ENCODE measurements around the gene BCAP31.

The BCAP31 gene

DNA sequence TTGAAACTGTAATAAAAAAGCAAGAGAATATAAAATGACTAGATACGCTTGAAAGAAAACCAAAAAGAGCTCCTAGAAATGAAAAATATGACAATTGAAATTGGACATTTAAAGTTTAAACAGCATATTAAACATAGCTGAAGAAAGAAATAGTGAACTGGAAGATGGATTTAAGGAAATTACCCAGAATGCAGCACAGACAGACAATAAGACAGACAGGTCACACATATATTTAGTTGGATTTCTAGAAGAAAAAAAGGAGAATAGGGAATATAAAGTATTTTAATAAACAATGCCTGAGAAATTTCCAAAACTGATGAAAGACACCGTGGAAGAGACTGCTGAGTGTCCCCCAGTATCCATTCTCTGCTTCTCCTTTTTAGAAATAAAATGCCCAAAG is 70.6 kb downstream of the BCAP31 start:
- no peak overlapping the region for H3K27ac Mint-ChIP-seq
- H3K27me3 Mint-ChIP-seq: no peaks in the 10 kb centered on the region
- no peaks in the 10 kb centered on the region for H3K36me3 Mint-ChIP-seq
- no peak overlapping the region for H3K4me3 Mint-ChIP-seq
- H3K4me1 Mint-ChIP-seq (ENCODE audit: low read depth): no peaks in the 10 kb centered on the region
- H3K9me3 Mint-ChIP-seq (ENCODE audit: low read depth): no peaks in the 10 kb centered on the region

- no peak overlapping the region for H3K4me3 Mint-ChIP-seq
- H3K4me1 Mint-ChIP-seq (ENCODE audit: low read depth): no peaks in the 10 kb centered on the region
- H3K27ac Mint-ChIP-seq: no peak overlapping the region
Observed at GRCh38 chrX:153651540-153652079, 72.6 kb downstream of the BCAP31 start.

GRCh38 chrX:153650959-153651358 is 73.2 kb downstream of the BCAP31 start:
- Mint-ChIP-seq H3K27me3 (peaks cover 2% of the 10 kb centered on the region), H3K4me3 (no peak overlapping the region), H3K9me3 (ENCODE audit: low read depth) (no peaks in the 10 kb centered on the region), H3K36me3 (no peaks in the 10 kb centered on the region), H3K4me1 (ENCODE audit: low read depth) (no peaks in the 10 kb centered on the region), H3K27ac (no peak overlapping the region)

More at GRCh38 chrX:153651540-153652079, 72.6 kb downstream of the BCAP31 start:
- no peaks in the 10 kb centered on the region for H3K27me3 Mint-ChIP-seq
- no peaks in the 10 kb centered on the region for H3K9me3 Mint-ChIP-seq (ENCODE audit: low read depth)
- H3K36me3 Mint-ChIP-seq: no peaks in the 10 kb centered on the region

All from activated naive CD8-positive, alpha-beta T cell (primary cell).